Measurements from ENCODE around the gene ULK4.
"Not testable (repeated sequence)": the region's sequence is repeated elsewhere in the genome, so short reads cannot be mapped to it uniquely, and the experiment has no call there.

The ULK4 gene

GRCh38 chr3:41881233-41881821, 80.6 kb downstream of the ULK4 start:
- peak; percentile 64 for FAIRE-seq
- TF ChIP-seq POLR2AphosphoS5 (IDR thresholded peaks at IDR 0.05; ENCODE audit: low read depth, low read length), result no peak
- TF ChIP-seq TAF1 (IDR thresholded peaks at IDR 0.05; ENCODE audit: low read depth, low read length), result no peak
- DNase-seq (ENCODE audit: insufficient read length, low spot score), result no peak

DNA sequence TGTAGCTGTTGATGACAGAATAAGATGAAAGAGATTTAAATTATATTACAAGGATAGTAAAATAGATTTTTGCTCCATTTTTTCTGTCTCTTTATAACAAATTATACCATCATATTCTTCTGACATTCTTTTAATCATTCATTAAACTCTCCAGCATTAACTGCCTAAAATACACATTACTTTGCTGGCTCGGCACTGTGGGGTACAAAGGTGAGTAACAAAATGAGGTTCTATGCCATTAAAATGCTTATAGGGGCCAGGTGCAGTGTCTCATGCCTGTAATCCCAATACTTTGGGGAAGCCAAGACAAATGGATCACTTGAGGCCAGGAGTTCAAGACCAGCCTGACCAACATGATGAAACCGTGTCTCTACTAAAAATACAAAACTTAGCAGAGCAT, 81.5 kb downstream of the ULK4 start:
- TF ChIP-seq POU2F2 (IDR thresholded peaks at IDR 0.05; ENCODE audit: low read depth, low read length) (no peak), PAX5 (IDR thresholded peaks at IDR 0.05; ENCODE audit: insufficient read depth, low read length, severe bottlenecking) (no peak), POLR2AphosphoS5 (IDR thresholded peaks at IDR 0.05; ENCODE audit: low read depth, low read length) (no peak), TAF1 (IDR thresholded peaks at IDR 0.05; ENCODE audit: low read depth, low read length) (no peak), POLR2A (IDR thresholded peaks at IDR 0.05; ENCODE audit: low read depth, low read length) (no peak), SPI1 (IDR thresholded peaks at IDR 0.05; ENCODE audit: low read depth, low read length) (no peak)
- no peak for FAIRE-seq
- no peak for DNase-seq (ENCODE audit: insufficient read length, low spot score)

DNA sequence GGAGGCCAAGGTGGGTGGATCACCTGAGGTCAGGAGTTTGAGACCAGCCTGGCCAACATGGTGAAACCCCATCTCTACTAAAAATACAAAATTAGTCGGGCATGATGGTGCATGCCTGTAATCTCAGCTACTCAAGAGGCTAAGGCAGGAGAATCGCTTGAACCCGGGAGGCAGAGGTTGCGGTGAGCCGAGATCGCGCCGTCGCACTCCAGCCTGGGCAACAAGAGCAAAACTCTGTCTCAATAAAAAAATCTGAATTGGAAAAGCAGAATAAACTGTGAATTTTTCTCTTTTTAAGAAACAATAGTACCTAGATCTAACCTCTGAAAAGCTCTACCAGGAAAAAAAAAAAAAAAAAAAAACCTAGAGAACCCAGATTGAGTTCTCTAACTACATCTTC, 84.2 kb downstream of the ULK4 start:
- DNase-seq (ENCODE audit: insufficient read length, low spot score); FAIRE-seq: not testable (repeated sequence)

- TF ChIP-seq TAF1 (IDR thresholded peaks at IDR 0.05; ENCODE audit: low read depth, low read length), result no peak
- TF ChIP-seq POLR2AphosphoS5 (IDR thresholded peaks at IDR 0.05; ENCODE audit: low read depth, low read length), result no peak
- no peak for TF ChIP-seq POLR2A (IDR thresholded peaks at IDR 0.05; ENCODE audit: low read depth, low read length)
- TF ChIP-seq POU2F2 (IDR thresholded peaks at IDR 0.05; ENCODE audit: low read depth, low read length), result no peak
- no peak for TF ChIP-seq PAX5 (IDR thresholded peaks at IDR 0.05; ENCODE audit: insufficient read depth, low read length, severe bottlenecking)
- TF ChIP-seq SPI1 (IDR thresholded peaks at IDR 0.05; ENCODE audit: low read depth, low read length), result no peak
- no peak for FAIRE-seq
- DNase-seq (ENCODE audit: insufficient read length, low spot score), result no peak
These were observed 87.9 kb downstream of the ULK4 start for GRCh38 chr3:41874022-41874421.

GRCh38 chr3:41872157-41872556, 89.7 kb downstream of the ULK4 start:
- DNase-seq (ENCODE audit: insufficient read length, low spot score), result no peak
- no peak for FAIRE-seq
- no peak for TF ChIP-seq SPI1 (IDR thresholded peaks at IDR 0.05; ENCODE audit: low read depth, low read length)
- TF ChIP-seq POU2F2 (IDR thresholded peaks at IDR 0.05; ENCODE audit: low read depth, low read length), result no peak
- no peak for TF ChIP-seq PAX5 (IDR thresholded peaks at IDR 0.05; ENCODE audit: insufficient read depth, low read length, severe bottlenecking)
- TF ChIP-seq POLR2A (IDR thresholded peaks at IDR 0.05; ENCODE audit: low read depth, low read length), result no peak
- TF ChIP-seq TAF1 (IDR thresholded peaks at IDR 0.05; ENCODE audit: low read depth, low read length), result no peak
- no peak for TF ChIP-seq POLR2AphosphoS5 (IDR thresholded peaks at IDR 0.05; ENCODE audit: low read depth, low read length)

- no peak for DNase-seq (ENCODE audit: insufficient read length, low spot score)
- no peak for TF ChIP-seq PAX5 (IDR thresholded peaks at IDR 0.05; ENCODE audit: insufficient read depth, low read length, severe bottlenecking)
- no peak for TF ChIP-seq POLR2A (IDR thresholded peaks at IDR 0.05; ENCODE audit: low read depth, low read length)
- TF ChIP-seq TAF1 (IDR thresholded peaks at IDR 0.05; ENCODE audit: low read depth, low read length), result no peak
- TF ChIP-seq POLR2AphosphoS5 (IDR thresholded peaks at IDR 0.05; ENCODE audit: low read depth, low read length), result no peak
- no peak for TF ChIP-seq SPI1 (IDR thresholded peaks at IDR 0.05; ENCODE audit: low read depth, low read length)
- TF ChIP-seq POU2F2 (IDR thresholded peaks at IDR 0.05; ENCODE audit: low read depth, low read length), result no peak
- no peak for FAIRE-seq
These were observed 94.4 kb downstream of the ULK4 start for GRCh38 chr3:41867533-41867932.

GRCh38 chr3:41866298-41866697, 95.6 kb downstream of the ULK4 start:
- FAIRE-seq (no peak), DNase-seq (ENCODE audit: insufficient read length, low spot score) (no peak)
- no peak for TF ChIP-seq POLR2A (IDR thresholded peaks at IDR 0.05; ENCODE audit: low read depth, low read length)
- TF ChIP-seq POLR2AphosphoS5 (IDR thresholded peaks at IDR 0.05; ENCODE audit: low read depth, low read length), result no peak
- TF ChIP-seq POU2F2 (IDR thresholded peaks at IDR 0.05; ENCODE audit: low read depth, low read length), result no peak
- no peak for TF ChIP-seq PAX5 (IDR thresholded peaks at IDR 0.05; ENCODE audit: insufficient read depth, low read length, severe bottlenecking)
- no peak for TF ChIP-seq SPI1 (IDR thresholded peaks at IDR 0.05; ENCODE audit: low read depth, low read length)
- TF ChIP-seq TAF1 (IDR thresholded peaks at IDR 0.05; ENCODE audit: low read depth, low read length), result no peak

DNA sequence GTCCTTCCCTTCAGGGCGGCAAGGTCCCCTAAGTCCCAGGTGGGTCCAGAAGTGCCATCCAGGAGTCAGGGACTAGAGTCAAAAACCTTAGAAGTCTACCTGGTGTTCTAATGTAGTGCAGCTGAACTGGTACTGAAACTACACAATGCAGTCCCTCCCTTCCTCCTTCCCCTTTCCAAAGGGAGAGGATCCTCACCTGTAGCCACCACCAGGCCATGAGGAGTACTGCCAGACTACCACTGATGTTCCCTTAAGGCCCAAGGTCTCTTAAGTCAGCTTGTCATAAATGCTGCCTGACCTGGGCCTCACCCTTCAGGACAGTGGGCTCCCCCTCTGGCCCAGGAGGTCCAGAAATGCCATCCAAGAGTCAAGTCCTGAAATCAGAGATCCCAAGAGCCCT, 98.9 kb downstream of the ULK4 start:
- DNase-seq (ENCODE audit: insufficient read length, low spot score) (no peak), FAIRE-seq (no peak)
- TF ChIP-seq SPI1 (IDR thresholded peaks at IDR 0.05; ENCODE audit: low read depth, low read length), result no peak
- TF ChIP-seq TAF1 (IDR thresholded peaks at IDR 0.05; ENCODE audit: low read depth, low read length), result no peak
- no peak for TF ChIP-seq POLR2A (IDR thresholded peaks at IDR 0.05; ENCODE audit: low read depth, low read length)
- no peak for TF ChIP-seq POU2F2 (IDR thresholded peaks at IDR 0.05; ENCODE audit: low read depth, low read length)
- TF ChIP-seq POLR2AphosphoS5 (IDR thresholded peaks at IDR 0.05; ENCODE audit: low read depth, low read length), result no peak
- TF ChIP-seq PAX5 (IDR thresholded peaks at IDR 0.05; ENCODE audit: insufficient read depth, low read length, severe bottlenecking), result no peak

DNA sequence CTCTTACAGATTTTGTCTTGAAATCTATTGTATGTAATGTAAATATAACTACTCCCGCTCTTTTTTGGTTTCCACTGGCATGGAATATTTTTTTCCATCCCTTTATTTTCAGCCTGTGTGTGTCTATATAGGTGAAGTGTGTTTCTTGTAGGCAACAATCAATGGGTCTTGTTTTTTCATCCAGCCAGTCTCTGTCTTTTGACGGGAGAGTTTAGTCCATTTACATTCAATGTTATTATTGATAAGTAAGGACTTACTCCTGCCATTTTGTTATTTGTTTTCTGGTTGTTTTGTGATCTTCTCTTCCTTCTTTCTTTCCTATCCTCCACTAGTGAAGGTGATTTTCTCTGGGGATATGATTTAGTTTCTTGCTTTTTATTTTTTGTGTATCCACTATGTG, 101.4 kb downstream of the ULK4 start:
- not testable (repeated sequence) for FAIRE-seq

GRCh38 chr3:41854956-41855355, 106.9 kb downstream of the ULK4 start:
- DNase-seq (ENCODE audit: insufficient read length, low spot score) (no peak), FAIRE-seq (peak; percentile 9)
- TF ChIP-seq POLR2A (IDR thresholded peaks at IDR 0.05; ENCODE audit: low read depth, low read length) (no peak), POLR2AphosphoS5 (IDR thresholded peaks at IDR 0.05; ENCODE audit: low read depth, low read length) (no peak), SPI1 (IDR thresholded peaks at IDR 0.05; ENCODE audit: low read depth, low read length) (no peak), POU2F2 (IDR thresholded peaks at IDR 0.05; ENCODE audit: low read depth, low read length) (no peak), TAF1 (IDR thresholded peaks at IDR 0.05; ENCODE audit: low read depth, low read length) (no peak), PAX5 (IDR thresholded peaks at IDR 0.05; ENCODE audit: insufficient read depth, low read length, severe bottlenecking) (no peak)

More for the DNA sequence above, 101.4 kb downstream of the ULK4 start:
- not testable (repeated sequence) for DNase-seq (ENCODE audit: insufficient read length, low spot score)

Measured in GM12891 (cell line).